T-helper 2 cell treated with Interferon-gamma antibody and Interleukin-4, amounts not matched to agents 100 ng/mL and 5 ng/mL, for 36 hours (primary cell): ENCODE measurements around the gene WDR43. TPM values are rescaled to one million over a fixed set of nuclear protein-coding genes. Genes with fewer than 3 reads are reported as not detected.

Experiments used
- intact Hi-C: fragments of 100-400 bp; cut with micrococcal nuclease; formaldehyde crosslinking; loops from one replicate; pipeline ENCODE4 v1.15.1; 2023
- total RNA-seq: library from RNA; stranded (reverse); gene quantifications from 2 replicates; pipeline ENCODE4 v1.2.3, GENCODE V29; 2022

Gene WDR43
- total RNA-seq, 1 donor from 2014 or later = 79.1 TPM

DNA sequence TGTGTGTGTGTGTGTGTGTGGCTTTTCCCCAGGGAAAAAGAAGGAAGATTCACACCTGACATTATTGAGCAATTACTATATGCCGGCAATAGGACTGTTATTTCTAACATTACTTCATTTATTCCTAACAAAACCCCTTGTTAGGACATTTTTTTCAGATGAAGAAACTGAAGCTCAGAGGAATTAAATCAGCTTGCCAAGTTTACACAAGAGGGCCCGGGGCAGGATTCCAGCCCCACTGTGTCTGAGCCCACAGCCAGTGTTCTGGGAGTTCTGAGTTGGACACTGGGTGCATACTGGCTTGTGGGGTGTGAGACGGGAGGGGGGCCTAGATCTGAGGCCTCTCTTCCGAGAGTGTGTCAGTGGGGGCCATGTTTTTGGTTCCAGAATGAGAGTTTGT lies 96.6 kb downstream of the WDR43 start:
- intact Hi-C loops = no loop called here

DNA sequence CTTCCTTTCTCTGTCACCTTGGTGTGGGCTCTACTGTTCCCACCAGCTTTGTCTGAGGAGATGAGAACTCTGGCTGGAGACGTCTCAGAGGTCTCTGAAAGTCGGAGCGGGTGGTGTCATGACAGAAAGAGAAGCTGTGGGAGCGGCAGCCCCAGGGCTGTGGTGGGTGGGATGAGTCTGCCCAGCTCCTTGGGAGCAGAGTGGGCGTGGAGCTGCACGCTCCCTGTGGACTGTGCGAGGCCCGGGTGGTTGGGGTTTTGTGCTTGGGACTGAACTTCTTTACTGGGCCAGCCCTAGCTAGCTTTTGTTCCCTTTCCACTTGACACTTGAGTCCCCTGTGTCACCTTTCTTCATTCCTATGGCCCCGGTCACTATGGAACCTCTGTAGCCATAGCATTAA lies 97.0 kb downstream of the WDR43 start:
- intact Hi-C loops = no loop called here

DNA sequence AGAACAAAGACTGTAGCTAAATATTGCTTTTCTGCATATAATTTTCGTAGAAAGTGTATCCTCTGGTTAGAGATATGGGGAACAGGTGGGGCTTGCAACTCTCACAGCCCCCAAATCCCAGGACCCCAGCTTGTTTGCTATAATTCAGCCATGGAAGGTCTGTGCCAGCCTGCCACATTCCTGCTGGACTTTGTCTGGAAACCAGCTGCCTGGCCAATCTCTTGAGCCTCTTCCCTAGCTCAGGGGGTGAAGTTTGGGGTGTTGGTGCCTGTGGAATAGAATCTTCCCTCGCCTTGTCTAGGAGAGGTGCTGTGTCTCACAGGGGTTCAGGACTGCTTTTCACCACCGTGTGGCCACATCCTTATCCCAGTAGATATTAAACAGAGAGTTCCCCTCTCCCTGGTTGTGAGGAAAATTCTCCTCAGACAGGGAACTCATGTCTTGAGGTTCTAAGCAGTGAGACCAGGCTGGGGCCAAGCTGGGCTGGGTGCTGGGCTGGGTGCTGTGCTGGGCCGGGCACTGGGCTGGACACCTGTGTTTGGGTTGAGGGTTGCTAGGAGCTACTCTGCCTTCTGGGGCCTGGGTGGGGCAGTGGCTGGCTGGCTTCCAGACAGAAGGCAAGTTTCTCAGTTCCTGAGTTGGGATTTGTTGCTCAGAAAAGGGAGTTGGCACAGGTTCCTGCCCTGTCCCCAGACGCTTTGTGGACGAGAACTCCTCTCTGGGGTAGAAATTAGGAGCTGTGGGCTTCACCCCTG lies 98.9 kb downstream of the WDR43 start:
- intact Hi-C loops = no loop called here

DNA sequence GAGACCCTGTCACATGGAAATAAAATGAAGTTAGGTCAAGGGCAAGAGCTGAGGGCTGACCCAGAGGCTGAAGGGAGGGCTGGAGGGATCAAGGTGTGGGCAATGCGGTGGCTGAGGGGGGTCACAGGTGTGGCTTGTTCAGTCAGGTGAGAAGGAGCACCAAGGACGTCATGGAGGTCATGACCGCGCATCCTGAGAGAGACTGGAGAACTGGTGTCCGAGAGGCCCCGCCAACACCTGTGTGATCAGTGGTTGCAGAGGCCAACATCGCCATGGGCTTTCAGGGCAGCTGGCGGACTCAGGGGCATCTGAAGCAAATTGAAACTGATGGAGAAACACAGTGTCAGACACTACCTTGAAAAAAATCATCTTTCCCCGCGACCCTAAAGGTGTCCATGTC lies 99.6 kb downstream of the WDR43 start:
- intact Hi-C loops = no loop called here

DNA sequence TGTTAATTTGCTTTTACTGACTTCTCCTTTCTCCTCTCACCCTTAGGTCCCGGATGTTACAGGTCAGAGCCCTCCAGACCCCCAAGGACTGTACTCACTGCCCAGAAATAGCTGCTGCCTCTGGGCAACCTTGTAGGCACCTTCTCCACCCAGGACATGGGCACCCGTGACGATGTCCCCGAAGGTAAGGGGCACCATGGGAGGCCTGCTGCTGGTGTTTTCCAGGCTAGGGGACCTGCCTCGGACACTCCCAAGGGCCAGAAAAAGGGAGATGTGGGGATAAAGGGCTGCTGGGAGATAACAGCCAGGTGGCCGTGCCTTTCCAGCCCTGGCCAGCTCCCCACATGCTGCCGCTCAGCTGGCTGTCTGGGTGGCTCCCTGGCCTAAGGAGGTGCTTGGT lies 100.2 kb downstream of the WDR43 start:
- intact Hi-C loops = no loop called here

DNA sequence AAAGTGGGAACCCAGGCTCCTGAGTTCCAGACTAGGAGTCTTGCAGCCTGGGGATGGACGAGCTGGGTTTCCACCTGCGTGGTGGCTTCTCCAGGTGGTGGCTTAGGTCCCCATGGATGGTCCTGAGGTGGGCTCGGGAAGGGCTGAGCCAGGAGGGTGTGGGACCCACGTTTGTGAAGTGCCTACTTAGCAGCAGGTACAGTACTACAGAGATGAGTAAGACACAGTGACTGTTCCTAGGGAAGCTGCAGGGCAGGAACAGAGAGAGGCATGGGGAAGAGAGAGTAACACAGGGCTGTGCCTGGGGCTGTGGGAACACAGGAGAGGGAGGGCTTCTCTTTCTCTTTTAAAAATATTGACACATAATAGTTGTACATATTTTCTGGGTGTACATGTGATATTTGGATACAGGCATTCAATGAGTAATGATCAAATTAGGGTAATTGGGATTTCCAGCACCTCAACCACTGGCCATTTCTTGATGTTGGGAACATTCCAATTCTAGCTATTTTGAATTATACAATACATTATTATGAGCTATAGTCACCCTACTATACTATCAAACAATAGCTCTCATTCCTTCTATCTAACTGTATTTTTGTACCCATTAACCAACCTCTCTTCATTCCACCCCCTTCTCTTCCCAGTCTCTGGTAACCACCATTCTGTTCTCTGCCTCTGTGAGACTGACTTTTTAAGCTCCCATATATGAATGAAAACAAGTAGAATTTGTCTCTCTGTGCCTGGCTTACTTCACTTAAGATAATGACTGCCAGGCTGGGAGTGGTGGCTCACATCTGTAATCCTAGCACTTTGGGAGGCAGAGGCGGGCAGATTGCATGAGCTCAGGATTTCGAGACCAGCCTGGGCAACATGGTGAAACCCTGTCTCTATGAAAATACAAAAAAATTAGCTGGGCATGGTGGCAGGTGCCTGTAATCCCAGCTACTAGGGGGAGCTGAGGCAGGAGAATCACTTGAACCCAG lies 101.6 kb downstream of the WDR43 start:
- intact Hi-C loops = no loop called here

DNA sequence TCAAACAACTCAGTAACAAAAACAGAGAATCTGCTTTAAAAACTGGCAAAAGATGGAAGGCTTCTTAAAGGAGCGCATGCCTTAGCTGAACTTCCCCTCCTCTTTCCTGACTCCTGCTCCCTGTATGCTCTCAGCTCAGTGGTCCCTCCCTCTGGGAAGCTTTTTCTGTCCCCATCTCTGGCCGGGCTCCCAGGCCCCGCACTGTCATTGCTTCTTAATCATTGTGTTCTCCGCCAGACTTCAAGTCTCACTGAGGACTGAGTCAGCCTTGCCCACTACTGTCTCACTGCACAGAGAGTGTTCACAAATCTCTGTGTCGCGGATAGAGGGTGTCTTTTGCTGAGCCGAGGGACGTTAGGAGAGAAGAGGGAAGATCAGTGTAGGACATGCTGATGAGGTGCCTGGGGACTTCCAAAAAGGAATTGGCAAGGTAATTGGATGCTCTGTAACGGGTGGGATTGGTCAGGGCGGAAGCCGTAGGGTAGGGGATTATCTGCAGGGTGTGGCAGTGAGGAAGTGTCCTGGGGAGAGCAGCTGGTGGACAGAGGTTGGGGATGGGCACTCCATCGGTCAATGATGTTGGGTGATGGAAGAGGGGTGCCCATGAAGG lies 102.9 kb downstream of the WDR43 start:
- intact Hi-C loops = no loop called here

Other genes starting within 250 kb of the WDR43 start
- gene PPP1CB, start 142.8 kb upstream of the WDR43 start, total RNA-seq = 180 and 186 TPM in 2 replicates
- gene SPDYA, start 83.8 kb upstream of the WDR43 start, total RNA-seq = 1.3 and 2.0 TPM in 2 replicates
- gene TRMT61B, start 24.4 kb upstream of the WDR43 start, total RNA-seq = 14.3 and 14.8 TPM in 2 replicates
- gene TOGARAM2, start 86.6 kb downstream of the WDR43 start, total RNA-seq = 5.9 and 6.3 TPM in 2 replicates
- not detected in 2 replicates for gene PCARE, start 179.9 kb downstream of the WDR43 start, total RNA-seq
- 27.8 and 28.2 TPM in 2 replicates for gene CLIP4, start 220.7 kb downstream of the WDR43 start, total RNA-seq